ENCODE measurements around the gene LRRC8D. TPM values are rescaled to one million over a fixed set of nuclear protein-coding genes. Genes with fewer than 3 reads are reported as not detected.

Gene LRRC8D
- total and polyA plus RNA-seq, 9 of the 15 experiments (the other 6 are each of a cell fraction or from before 2014, with no cell fraction given), result 3.4 to 53.9 (median 15.9) TPM

GRCh38 chr1:89904219-89904980 lies 83.6 kb downstream of the LRRC8D start (continued):
- TF ChIP-seq ZNF175 (CRISPR knock-in tag; IDR thresholded peaks at IDR 0.05; ENCODE audit: low read depth) (peak; percentile 62; the same call in 1 of the 2 replicates), GTF2E2 (tag; IDR thresholded peaks at IDR 0.05) (peak; percentile 67; the same call in 1 of the 2 replicates), FOXK1 (CRISPR knock-in tag; IDR thresholded peaks at IDR 0.05; ENCODE audit: borderline replicate concordance) (no peak), CBFA2T3 (IDR thresholded peaks at IDR 0.05) (peak; percentile 72), ZNF263 (CRISPR knock-in tag; IDR thresholded peaks at IDR 0.05; ENCODE audit: borderline replicate concordance) (no peak), ADNP (tag; IDR thresholded peaks at IDR 0.05) (no peak), HDAC8 (tag; IDR thresholded peaks at IDR 0.05) (no peak), ARID1B (IDR thresholded peaks at IDR 0.05) (peak; percentile 55; the same call in 1 of the 2 replicates), YBX1 (IDR thresholded peaks at IDR 0.05) (no peak), KLF16 (IDR thresholded peaks at IDR 0.05) (peak; percentile 46; the same call in 1 of the 2 replicates)
- TF ChIP-seq, protein P1, sequence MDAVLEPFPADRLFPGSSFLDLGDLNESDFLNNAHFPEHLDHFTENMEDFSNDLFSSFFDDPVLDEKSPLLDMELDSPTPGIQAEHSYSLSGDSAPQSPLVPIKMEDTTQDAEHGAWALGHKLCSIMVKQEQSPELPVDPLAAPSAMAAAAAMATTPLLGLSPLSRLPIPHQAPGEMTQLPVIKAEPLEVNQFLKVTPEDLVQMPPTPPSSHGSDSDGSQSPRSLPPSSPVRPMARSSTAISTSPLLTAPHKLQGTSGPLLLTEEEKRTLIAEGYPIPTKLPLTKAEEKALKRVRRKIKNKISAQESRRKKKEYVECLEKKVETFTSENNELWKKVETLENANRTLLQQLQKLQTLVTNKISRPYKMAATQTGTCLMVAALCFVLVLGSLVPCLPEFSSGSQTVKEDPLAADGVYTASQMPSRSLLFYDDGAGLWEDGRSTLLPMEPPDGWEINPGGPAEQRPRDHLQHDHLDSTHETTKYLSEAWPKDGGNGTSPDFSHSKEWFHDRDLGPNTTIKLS (IDR thresholded peaks at IDR 0.05; ENCODE audit: borderline replicate concordance, low read depth), result no peak
- TF ChIP-seq, protein P2, sequence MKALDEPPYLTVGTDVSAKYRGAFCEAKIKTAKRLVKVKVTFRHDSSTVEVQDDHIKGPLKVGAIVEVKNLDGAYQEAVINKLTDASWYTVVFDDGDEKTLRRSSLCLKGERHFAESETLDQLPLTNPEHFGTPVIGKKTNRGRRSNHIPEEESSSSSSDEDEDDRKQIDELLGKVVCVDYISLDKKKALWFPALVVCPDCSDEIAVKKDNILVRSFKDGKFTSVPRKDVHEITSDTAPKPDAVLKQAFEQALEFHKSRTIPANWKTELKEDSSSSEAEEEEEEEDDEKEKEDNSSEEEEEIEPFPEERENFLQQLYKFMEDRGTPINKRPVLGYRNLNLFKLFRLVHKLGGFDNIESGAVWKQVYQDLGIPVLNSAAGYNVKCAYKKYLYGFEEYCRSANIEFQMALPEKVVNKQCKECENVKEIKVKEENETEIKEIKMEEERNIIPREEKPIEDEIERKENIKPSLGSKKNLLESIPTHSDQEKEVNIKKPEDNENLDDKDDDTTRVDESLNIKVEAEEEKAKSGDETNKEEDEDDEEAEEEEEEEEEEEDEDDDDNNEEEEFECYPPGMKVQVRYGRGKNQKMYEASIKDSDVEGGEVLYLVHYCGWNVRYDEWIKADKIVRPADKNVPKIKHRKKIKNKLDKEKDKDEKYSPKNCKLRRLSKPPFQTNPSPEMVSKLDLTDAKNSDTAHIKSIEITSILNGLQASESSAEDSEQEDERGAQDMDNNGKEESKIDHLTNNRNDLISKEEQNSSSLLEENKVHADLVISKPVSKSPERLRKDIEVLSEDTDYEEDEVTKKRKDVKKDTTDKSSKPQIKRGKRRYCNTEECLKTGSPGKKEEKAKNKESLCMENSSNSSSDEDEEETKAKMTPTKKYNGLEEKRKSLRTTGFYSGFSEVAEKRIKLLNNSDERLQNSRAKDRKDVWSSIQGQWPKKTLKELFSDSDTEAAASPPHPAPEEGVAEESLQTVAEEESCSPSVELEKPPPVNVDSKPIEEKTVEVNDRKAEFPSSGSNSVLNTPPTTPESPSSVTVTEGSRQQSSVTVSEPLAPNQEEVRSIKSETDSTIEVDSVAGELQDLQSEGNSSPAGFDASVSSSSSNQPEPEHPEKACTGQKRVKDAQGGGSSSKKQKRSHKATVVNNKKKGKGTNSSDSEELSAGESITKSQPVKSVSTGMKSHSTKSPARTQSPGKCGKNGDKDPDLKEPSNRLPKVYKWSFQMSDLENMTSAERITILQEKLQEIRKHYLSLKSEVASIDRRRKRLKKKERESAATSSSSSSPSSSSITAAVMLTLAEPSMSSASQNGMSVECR (CRISPR knock-in tag; IDR thresholded peaks at IDR 0.05), result no peak
- TF ChIP-seq, protein P3, sequence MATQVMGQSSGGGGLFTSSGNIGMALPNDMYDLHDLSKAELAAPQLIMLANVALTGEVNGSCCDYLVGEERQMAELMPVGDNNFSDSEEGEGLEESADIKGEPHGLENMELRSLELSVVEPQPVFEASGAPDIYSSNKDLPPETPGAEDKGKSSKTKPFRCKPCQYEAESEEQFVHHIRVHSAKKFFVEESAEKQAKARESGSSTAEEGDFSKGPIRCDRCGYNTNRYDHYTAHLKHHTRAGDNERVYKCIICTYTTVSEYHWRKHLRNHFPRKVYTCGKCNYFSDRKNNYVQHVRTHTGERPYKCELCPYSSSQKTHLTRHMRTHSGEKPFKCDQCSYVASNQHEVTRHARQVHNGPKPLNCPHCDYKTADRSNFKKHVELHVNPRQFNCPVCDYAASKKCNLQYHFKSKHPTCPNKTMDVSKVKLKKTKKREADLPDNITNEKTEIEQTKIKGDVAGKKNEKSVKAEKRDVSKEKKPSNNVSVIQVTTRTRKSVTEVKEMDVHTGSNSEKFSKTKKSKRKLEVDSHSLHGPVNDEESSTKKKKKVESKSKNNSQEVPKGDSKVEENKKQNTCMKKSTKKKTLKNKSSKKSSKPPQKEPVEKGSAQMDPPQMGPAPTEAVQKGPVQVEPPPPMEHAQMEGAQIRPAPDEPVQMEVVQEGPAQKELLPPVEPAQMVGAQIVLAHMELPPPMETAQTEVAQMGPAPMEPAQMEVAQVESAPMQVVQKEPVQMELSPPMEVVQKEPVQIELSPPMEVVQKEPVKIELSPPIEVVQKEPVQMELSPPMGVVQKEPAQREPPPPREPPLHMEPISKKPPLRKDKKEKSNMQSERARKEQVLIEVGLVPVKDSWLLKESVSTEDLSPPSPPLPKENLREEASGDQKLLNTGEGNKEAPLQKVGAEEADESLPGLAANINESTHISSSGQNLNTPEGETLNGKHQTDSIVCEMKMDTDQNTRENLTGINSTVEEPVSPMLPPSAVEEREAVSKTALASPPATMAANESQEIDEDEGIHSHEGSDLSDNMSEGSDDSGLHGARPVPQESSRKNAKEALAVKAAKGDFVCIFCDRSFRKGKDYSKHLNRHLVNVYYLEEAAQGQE (IDR thresholded peaks at IDR 0.05; ENCODE audit: borderline replicate concordance), result no peak
- TF ChIP-seq, protein P3 (CRISPR knock-in tag; IDR thresholded peaks at IDR 0.05; ENCODE audit: low read depth), result no peak
